Activated naive CD4-positive, alpha-beta T cell treated with anti-CD3 and anti-CD28 coated beads, Interleukin-2, amount 50 U/mL, for 24 hours (primary cell): Measurements from ENCODE around the gene DDB1.
"Not testable (repeated sequence)": the region's sequence is repeated elsewhere in the genome, so short reads cannot be mapped to it uniquely, and the experiment has no call there.

Experiments
- H3K27ac Mint-ChIP-seq: one replicate; pipeline ENCODE4 v1.8.0; 2021; ENCODE audit warnings: mild to moderate bottlenecking, mixed read lengths
- H3K27me3 Mint-ChIP-seq: one replicate; pipeline ENCODE4 v1.8.0; 2021; ENCODE audit warnings: mixed read lengths
- H3K36me3 Mint-ChIP-seq: one replicate; pipeline ENCODE4 v1.8.0; 2021; ENCODE audit warnings: mixed read lengths
- H3K4me1 Mint-ChIP-seq: one replicate; pipeline ENCODE4 v1.8.0; 2021; ENCODE audit warnings: mixed read lengths
- H3K4me3 Mint-ChIP-seq: one replicate; pipeline ENCODE4 v1.8.0; 2021; ENCODE audit warnings: mild to moderate bottlenecking, mixed read lengths
- H3K9me3 Mint-ChIP-seq: one replicate; pipeline ENCODE4 v1.8.0; 2021; ENCODE audit warnings: mixed read lengths

The DDB1 gene

DNA sequence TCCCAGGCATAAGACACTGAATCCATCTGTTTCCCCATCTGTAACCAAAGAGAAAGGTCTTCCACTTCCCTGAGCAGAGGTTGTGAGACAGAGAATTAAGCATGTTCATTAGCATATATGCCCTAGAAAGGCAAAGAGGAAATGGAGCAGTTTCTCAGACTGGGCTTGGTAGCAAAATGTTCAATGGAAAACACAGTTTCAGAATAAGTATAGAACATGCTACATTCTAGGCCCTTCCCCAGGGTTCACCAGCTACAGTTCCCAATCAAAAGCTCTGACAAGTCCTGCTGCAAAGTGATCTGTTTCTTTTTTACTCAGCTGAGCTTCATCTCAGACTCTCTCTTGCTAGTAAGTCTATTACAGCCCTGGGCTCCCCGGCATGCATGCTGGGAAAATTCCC, 80.6 kb downstream of the DDB1 start:
- not testable (repeated sequence) for H3K4me1 Mint-ChIP-seq, H3K9me3 Mint-ChIP-seq

DNA sequence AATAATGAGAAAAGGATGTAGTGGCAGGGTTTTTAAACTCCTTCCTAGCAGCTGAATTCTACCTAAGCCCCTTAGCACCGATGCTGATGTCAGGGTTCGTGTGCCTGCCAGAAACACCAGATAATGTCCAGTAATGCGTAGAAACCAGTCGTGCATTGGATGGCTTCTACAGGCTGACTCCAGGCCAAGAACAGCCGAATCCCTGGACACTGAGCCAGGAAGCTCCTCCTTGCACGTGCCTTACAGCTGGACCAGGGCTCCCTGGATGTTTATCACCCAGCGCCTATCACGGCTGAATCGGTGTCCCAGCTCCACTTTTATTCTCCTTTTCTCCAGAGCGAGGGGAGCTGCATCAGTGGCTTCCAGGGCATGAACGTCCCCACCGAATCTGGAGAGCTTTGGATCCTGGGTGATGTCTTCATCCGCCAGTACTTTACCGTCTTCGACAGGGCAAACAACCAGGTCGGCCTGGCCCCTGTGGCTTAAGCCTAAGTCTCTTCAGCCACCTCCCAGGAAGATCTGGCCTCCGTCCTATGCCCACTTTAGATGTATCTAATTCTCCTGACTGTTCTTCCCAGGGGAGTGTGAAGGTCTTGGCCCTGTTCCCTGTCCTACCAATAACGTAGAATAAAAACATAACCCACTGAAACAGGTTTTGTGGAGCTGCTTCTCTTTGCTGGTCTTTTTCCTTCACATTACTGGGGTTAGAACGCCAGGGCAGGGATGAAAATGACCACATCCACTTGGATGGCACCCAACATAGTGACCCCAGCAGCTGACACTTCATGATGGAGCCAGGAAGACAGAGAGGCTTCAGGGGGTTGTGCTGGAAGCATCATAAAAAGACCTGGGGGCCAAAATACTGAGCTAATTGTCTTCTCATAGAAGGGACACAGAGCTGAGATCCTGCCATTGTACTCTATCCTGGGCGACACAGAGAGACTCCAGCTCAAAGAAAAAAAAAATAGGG, 81.8 kb downstream of the DDB1 start:
- not testable (repeated sequence) for H3K4me1 Mint-ChIP-seq, H3K27ac Mint-ChIP-seq, H3K9me3 Mint-ChIP-seq, H3K27me3 Mint-ChIP-seq, H3K36me3 Mint-ChIP-seq, H3K4me3 Mint-ChIP-seq

More for the DNA sequence above, 80.6 kb downstream of the DDB1 start:
- not testable (repeated sequence) for H3K36me3 Mint-ChIP-seq, H3K4me3 Mint-ChIP-seq, H3K27ac Mint-ChIP-seq, H3K27me3 Mint-ChIP-seq
